Stimulated activated CD8-positive, alpha-beta memory T cell treated with anti-CD3 and anti-CD28 coated beads, Interleukin-7, amount 100 ng/mL, for 24 hours (primary cell): ENCODE results near the gene VWA2.

ENCODE experiments used
- DNase-seq: peaks from one replicate; pipeline ENCODE4 v3.0.0-alpha.2; 2020; ENCODE audit warnings: low read depth

VWA2 gene

DNA sequence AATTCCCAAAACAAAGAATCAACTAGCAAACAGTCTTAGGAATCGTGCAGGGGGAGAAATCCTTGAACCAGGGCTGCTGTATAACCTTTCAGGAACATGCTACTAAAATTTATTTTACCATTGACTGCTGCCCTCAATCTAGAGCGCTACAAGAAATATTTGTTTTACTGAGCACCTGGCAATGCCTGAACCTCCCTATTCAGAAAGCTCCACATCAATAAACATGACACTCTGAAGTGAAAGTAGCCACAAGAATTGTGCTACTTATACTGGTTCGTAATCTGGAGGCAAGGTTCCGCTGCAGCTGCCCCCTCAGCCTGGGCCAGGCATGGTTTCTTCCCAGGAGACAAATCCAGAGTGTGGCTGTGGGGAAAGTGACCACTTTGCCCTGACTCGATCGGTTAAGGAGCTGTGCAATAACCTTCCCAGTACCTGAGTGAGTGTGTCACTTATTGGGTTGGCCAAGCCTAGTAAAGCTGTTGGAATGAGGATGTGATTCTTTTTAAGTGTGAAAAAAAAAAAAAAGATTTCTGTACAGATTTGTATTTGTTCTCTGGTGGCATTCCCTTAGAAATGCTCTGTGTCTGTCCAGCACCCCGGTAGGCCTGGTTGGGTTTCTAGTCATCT is 7.7 kb downstream of the VWA2 start:
- no peak for DNase-seq

DNA sequence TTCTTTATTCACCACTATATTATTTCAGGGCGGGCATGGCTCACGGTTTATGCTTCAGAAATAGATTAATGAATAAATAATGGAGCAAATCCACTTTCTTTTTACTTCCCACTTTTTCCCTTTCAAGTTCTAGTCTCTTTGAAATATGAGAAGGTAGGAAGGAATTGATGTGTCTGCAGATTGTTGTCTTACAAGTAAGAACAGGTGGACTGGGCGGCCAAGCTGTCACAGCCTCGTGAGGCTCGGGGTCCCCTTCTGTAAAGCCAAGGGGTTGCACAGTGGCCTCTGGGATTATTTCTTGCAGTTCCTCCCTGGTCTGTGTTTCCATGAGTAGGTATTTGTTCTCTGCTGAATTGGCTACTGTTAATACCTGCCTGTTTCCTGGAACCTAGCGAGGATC is 11.2 kb downstream of the VWA2 start:
- no peak for DNase-seq

DNA sequence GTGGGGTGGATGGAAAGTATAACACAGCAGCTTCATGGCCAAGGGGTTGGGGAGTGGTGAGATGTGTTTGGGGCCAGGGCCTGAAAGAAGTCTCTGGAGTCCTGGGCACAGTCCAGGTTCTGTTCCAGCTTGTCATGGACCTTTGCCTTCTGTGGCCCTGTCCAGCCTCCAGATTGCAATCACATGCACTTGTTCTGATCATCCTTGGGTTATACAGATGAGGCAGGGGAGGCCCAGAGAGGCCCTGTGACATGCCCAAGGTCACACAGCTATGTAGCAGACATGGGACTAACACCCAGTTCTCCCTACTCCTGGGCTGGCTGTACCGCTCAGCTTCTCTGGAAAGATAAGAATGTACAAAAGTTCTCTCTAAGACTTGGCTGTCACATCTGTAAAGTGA is 11.7 kb downstream of the VWA2 start:
- no peak for DNase-seq

DNA sequence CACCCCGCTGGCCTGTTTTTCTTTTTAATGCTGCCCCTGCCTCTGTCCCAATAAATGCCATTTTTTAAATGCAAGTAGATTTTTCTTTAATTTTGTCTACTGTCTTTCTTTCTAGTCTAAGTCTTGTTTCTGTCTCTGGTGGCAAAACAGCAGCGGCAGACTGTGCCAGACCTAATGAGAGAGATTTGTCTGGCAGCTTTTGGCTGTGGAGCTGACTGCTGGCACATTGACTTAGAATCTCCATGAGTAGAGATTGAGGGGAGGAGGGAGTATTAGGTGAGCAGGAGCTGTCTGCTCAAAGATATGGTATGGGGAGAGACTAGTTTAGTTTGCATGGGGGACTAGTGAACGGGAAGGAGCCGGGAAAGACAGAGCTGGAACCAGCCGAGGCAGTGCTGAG is 13.0 kb downstream of the VWA2 start:
- DNase-seq = no peak

DNA sequence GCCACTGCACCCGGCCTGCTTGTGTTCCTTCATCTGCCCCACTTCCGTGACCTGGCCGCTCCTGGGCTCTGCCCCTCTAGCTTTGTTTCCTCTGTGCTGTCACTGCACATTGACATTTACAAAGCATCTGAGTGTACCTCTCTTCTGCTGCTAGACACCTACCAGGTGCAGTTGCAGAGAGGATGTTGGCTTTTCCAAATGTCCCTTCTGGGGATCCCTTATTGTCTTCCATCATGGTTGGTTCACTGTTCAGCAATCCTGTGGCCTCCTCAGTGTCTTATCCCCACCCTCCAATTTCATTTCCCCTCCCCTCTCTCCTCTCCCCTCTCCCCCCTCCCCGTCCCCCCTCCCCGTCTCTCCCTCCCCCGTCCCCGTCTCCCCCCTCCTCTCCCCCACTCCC is 13.8 kb downstream of the VWA2 start:
- no peak for DNase-seq

DNA sequence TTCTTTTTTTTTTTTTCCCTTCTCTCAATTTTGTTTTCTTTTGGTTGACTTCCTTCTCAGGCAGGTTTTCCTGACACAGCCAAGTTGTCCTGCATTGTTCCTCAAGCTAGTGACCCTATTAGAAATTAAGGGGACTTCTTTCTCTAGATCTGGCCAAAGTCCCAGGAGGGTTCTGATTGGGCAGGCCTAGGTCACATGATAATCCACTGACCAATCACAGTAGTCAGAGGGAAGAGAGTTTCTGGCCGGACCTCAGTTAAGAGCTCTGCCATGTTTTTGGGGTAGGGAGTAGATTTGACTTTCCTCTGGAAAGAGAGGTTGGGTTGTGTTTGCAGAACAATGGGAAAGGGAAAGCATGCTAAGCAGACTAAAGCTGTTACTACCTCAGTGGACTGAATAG is 16.2 kb downstream of the VWA2 start:
- DNase-seq = no peak

DNA sequence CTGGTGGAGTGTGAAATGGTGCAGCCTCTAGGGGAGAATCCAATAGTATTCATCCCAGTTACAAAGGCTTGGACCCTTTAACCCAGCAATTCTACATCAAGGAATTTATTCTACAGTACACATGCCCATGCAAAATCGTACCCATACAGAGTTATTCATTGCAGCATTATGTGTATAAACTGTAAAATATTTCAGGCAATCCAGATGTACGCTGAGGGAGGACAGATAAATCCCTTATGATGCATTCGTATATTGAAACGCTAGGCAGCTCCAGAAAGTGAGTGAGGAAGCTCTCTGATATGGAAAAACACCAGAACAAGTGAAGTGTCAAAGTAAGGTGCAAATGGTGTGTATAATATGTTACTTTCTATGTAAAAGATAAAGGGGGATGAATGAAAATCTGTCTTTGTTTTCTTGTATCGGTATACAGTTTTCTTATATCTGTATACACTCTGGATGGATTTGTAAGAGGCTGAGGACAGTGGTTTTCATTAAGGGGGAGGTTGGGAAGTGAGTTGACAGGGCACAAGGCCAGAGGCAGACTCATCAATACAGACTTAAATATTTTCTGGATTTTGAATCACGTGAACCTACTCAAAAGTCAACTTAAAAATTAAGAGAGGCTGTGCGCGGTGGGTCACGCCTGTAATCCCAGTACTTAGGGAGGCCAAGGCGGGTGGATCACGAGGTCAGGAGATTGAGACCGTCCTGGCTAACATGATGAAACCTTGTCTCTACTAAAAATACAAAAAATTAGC is 17.1 kb downstream of the VWA2 start:
- no peak for DNase-seq

DNA sequence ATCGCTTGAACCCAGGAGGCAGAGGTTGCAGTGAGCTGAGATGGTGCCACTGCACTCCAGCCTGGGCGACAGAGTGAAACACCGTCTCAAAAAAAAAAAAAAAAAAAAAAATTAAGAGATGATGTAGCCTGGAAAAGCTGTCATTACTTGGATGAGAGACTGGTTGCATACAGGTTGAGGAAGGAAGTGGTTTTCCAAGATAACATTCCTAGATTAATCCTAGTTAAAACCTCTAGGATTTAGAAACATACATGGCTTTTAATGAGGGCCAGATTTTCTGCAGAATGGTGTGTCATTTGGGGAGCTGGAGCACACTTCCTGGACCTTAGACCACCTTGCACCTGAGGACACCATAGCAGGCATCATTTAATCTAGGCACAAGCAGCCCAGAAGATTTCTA is 17.8 kb downstream of the VWA2 start:
- no peak for DNase-seq

DNA sequence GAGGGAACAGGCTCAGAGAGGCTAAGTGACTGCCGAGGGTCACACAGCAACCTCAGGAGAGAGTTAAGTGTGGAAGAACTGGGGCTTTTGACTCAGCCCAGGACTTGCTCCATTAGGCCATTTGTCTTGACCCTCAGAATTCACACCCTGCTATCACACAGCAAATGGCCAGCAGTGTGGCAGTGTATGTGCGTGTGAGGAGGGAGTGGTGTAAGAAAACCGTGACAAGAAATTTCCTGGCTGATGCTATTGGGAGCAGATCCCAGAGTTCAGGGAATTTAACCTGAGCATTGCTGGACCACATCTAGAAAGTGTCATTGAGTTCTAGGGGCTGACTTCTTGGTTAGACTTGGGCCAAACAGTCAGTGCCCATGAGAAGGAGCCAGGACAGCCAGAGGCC is 18.4 kb downstream of the VWA2 start:
- no peak for DNase-seq

DNA sequence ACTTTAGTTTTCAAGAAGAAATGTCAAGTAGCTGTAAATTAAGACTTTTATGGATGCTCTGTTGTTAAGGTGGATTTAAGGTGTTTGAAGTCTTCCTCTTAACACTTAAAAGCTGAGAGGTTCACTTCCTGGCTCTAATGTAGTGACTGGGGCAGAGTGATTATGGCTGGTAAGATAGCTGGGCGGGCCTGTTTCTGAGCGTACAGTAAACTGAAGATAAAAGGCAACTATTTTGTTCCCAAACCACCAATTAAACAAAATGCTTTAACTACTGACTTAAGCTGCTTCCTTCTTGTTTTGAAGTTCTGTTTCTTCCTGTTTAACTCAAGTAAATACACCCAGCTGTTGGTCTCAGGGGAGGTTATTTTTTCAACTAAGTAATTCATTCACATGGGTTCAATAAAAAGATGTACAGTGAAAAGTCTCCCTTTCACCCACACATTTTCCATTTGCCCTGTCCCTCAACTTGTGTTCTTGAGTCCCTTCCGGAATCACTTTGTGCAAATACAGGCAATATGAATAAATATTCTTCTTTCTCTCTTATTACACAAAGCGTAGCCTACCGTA is 19.3 kb downstream of the VWA2 start:
- no peak for DNase-seq

DNA sequence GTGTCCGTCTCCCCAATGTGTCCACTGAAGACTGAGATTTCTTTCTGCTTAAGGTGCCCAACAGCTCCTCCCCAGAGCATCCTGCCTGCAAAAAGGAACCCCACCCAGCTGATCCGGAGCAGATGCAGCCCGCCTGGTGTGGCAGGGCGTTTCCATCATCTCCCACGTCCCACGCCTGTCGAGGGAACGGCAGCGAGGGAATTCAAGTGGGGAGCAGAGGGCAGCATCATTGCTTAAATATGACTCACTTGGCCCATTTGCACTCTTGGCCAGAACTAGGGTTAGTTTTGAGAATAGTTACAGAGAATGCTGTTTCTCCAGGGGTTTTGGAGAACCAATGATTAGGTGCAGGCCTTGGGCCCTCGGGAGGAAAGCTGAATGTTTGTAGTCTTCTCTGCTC is 20.8 kb downstream of the VWA2 start:
- no peak for DNase-seq

DNA sequence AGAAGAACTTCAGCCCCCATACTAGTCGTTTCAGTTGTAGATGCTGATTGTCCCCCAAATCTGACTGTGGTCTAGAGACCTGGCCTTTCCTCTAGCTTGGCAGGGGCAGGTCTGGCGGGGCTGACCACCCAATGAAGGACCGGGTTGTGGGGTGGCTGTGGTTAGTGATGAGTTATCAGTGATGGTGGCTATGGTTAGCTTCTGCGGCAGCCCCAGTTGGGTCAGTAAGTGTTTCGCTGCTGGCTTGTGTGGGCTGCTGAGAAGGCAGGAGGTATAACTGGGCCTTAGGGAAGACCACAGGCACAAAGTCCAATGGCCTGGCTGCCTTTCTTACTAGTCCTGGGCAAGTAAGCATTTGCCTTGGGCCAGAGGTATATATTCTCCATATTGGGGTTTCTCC is 21.3 kb downstream of the VWA2 start:
- DNase-seq = no peak

DNA sequence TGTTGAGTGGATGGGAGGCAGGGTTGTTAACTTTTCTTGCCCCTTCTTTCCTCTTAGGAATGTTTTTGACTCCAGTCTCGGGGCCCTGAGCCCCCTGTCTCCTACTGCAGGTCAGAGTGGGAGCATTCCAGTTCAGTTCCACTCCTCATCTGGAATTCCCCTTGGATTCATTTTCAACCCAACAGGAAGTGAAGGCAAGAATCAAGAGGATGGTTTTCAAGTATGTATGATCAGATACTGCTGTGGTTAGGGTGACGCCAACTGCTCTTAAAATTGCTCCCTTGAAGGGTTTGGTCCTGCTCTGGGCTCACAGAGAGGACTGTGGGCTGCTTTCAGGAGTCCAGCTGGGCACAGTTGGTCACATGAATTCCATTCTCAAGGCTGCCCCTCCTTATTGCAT is 22.0 kb downstream of the VWA2 start:
- DNase-seq = no peak

DNA sequence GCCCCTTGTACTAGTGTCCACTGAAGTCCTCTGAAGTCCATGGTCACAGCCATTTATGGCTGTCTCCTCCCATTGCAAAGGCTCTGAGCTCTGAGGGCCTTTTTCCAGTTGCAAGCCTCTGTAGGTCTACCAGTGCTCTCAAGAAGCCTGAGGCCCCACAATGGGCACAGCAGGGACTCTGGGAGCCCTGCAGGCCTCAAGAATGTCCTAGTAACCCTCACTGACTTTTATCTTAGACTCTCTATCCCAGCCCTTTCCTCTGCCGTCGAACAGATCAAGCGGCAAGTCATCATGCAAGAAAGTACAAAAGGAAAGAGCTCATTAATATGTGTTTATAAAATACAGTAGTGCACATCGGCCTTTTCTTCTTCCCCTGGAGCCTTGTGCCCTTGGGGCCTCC is 23.4 kb downstream of the VWA2 start:
- no peak for DNase-seq

DNA sequence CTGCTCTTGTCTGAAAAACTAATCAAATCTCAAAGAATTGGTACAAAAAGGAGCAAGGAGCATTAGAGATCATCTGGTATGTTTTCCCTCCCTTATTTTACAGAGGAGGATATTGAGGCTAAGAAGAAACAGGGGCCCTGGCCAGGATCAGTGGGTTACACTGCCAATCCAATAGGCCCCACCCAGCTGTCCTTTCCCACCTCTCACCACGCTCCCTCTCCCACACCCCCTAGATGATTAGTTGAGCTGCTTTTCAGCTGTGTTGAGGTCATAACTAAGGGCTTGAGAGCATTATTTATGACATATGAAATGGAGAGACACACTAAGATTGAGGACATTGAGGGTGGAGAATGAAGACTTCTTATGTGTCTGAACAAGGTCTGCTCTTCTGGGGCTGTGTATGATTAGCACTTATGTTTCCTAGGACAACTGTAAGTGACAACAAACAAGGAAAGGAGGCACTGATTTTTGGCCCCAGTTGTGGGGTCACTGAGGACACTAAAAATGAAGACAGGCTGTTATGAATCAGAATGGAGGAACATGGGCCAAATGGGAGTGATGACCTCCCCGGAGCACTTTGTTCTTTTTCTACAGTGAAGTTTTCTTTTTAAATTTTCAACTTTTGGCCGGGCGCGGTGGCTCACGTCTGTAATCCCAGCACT is 26.5 kb downstream of the VWA2 start:
- no peak for DNase-seq

DNA sequence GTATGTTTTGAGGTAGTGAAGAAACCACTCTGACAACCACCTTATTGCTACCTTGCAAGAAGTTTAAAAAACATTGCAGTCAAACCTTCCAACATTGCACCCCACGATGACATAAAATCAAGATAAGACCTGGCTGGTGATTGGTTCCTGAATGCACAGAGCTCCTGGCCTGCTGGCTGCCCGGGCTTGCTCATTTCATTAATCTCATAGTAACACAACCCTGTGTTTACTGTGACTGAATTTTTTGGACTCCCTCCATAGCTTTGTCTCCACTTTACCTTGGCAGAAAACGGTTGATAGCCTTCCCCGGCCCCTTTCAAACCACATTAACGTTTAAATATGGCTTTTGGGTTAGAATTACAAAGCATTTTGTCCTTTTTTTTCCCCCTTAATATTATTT is 27.5 kb downstream of the VWA2 start:
- no peak for DNase-seq

DNA sequence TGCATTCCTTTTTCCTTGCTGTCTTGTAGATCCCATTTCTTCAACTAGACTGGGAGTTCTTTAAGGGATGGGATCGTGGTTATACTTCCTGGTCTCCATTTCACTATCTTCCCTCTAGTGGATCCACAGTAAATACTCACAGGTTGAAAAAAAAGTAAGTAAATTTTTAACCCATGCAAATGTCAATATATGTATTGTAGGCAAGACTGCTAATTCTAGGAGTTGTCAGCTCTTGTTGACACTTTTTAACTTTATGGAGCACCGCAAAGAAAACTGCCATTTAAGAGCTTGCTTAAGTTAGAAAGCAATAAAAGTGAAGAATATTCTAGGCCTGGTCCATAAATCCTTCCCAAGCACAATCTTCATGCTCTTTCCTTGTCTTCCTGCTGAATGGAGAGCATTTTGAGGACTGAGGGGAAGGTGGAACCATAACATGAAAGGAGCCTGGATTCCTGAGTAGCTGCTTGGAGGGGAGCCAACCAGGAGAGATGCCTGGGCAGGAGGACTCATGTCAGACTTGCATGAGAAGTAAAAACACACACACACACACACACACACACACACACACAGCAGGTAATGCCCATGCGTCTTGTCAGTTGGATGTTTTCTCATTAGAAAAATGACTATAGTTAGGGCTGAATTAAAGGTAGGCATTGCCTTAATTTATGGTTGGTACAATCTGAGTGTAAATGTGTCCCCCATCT is 32.2 kb downstream of the VWA2 start:
- no peak for DNase-seq

DNA sequence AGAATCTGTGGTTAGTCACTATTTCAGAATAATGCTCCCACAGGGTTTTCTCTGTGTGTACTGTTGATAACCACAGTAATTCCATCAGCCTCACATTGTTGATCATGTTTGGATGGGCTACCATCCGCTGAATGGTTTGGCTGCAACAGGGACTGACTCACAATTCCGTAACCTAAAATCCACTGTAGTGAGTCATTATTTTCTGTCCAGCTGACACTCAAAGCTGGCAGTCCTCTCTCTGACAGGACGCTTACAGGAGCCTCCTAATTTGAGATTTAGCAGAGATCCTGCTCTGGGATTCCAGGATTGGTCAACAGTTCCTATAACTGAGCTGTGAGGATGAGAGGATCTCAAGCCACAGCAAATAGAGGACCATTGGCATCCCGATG is 32.7 kb downstream of the VWA2 start:
- no peak for DNase-seq

DNA sequence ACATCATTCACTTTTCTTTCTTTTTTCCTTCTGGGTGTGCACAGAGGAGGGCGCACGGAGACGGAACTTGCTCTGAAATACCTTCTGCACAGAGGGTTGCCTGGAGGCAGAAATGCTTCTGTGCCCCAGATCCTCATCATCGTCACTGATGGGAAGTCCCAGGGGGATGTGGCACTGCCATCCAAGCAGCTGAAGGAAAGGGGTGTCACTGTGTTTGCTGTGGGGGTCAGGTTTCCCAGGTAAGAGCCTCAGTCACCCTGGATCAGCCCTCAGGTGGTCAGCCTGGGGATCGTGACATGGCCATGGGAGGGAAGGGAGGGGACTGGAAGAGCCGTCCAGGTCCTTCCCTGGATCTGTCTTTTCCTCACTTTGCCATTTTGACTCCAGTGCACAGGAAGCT is 33.6 kb downstream of the VWA2 start:
- DNase-seq = no peak

DNA sequence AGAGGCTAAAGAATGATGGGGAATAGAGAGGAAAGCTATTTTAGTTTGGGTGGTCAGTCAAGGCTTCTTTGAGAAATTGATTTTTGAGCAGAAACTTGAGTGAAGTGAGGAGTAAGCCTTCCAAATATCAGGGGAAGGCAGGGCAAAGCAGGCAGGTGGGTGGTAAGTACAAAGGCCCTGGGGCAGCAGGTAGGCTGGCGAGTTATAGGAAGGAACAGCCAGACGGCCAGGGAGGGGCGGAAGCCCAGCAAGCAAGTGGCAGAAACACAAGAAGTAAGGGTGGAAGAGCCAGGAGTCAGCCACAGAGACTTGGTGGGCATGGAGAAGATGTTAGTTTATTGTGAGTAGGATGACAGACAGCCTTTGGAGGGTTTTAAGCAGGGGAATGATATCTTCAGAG is 34.9 kb downstream of the VWA2 start:
- no peak for DNase-seq

DNA sequence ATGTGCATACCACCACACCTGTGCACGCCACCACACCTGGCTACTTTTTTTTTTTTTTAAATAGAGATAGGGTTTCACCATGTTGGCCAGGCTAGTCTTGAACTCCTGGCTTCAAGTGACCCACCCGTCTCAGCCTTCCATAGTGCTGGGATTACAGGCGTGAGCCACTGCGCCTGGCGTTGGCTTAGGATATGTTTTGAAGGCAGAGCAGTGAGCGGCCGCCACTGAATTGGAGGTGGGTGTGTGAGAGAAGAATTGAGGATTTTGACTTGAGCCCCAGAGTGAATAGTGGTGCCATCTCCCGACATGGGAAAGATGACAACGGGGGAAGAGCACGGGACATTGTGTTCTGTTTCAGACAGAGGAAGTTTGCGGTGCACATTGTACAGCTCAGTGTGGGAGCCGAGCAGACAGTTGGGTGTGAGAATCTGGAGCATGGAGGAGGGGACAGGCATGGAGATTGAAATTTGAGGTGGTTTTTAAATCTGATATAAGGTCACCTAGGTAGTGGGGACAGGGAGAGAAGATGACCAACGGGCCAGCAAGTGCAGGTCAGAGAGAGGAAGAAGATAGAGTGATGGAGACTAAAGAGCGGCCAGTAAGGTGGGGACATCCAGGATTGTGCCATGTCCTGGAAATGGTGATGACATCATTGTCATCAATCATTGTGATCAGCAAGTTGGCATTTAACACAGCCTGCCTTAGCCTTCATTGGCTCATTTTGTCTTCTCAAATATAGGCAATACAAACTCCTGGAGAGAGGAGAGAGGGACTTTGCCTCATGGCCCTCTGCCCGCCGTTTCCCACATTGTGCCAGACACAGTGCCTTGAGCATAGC is 35.8 kb downstream of the VWA2 start:
- DNase-seq = no peak

DNA sequence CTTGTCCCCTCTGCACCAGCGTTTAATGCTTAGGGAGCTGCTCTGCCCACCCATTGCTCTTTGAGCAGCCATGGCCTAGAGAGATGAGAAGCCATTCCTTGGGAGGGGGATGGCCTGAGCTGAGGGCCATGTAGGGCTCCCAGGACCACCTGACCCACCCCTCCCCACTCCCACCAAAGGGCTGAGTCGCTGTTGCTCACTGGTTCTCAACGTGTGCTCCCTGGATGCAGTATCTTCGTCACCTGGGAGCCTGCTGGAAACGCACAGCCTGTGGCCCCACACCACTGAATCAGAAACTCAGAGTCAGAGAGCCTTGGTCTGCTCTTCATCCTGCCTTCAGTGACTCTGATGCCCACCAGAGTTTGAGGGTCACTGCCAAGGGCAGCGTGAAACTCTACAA is 37.0 kb downstream of the VWA2 start:
- DNase-seq = no peak
